ENCODE data around the gene CLN6.
A peak's percentile ranks its signal among the peaks of the same experiment; 100 is the strongest.
"Not testable (repeated sequence)": the region's sequence is repeated elsewhere in the genome, so short reads cannot be mapped to it uniquely, and the experiment has no call there.

CLN6 gene

GRCh38 chr15:68206711-68207151 lies 22.8 kb downstream of the CLN6 start:
- no peak for DNase-seq (ENCODE audit: low spot score)

- DNase-seq (ENCODE audit: low spot score): no peak
Observed at GRCh38 chr15:68205954-68206539, 23.5 kb downstream of the CLN6 start.

- no peak for DNase-seq (ENCODE audit: low spot score)
Observed at GRCh38 chr15:68205558-68205944, 24.0 kb downstream of the CLN6 start.

- DNase-seq (ENCODE audit: low spot score): peak; percentile 73
Observed at GRCh38 chr15:68204776-68205557, 24.6 kb downstream of the CLN6 start, which contains the start of gene CALML4. Gene CALML4 (minus strand): TSS chr15:68205332. CDS start chr15:68205247, 85 bp downstream.

- DNase-seq (ENCODE audit: low spot score): no peak
Observed at GRCh38 chr15:68204361-68204760, 25.2 kb downstream of the CLN6 start.

GRCh38 chr15:68203956-68204355 lies 25.6 kb downstream of the CLN6 start:
- DNase-seq (ENCODE audit: low spot score): no peak

GRCh38 chr15:68203486-68203885 lies 26.0 kb downstream of the CLN6 start:
- no peak for DNase-seq (ENCODE audit: low spot score)

GRCh38 chr15:68202994-68203393 lies 26.5 kb downstream of the CLN6 start:
- DNase-seq (ENCODE audit: low spot score): not testable (repeated sequence)

DNA sequence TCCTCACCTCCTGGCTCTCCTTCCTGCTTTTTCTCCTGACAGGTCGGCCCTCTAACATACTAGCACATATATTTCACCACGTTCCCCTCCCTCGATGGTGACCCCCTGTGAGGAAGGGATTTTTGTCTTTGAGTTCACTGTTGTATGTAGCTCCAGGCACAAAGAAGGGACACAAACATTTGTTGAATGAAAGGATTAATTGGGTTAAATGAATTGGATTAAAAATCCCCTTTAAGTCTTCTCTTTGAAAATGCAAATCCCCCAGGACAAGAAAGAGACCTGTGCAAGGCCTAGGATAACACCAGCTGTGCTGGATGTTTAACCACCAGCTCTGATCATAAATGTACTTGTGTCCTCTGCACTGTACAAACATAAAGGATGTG lies 27.7 kb downstream of the CLN6 start:
- no peak for DNase-seq (ENCODE audit: low spot score)

DNA sequence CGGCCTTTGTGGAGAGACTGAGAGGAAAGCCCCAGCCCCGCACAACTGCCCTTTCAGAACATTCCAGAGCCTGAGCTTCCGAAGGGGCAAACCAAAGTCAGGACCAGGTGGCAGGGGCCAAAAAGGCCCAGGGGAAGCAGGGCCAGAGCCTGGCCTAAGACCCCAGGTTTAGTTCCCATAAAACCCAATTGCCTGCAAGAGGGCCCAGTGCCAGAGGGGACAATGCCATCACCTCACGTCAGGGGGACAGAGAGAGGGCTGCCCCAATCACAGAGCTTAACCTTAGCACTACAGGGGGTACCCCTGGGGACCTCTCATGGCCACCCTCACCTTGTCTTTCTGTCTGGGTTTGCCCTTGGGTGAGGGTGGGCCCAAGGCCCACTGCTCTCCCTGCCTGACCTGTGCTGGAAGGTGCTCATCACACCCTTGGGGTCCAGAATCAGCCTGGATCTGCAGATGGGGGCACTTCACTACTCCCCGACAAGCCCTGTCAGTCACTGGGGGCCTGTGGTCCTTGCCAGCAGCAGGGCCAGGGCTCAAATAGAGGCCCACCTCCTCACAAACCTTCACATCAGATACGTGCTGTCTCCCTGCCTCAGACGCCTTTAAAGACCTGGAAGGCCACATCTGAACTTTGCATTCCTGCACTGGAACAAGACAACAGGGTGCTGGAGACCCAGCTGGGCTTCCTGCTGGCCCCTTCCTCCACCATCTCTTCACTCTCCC lies 28.2 kb downstream of the CLN6 start:
- DNase-seq (ENCODE audit: low spot score): no peak

- DNase-seq (ENCODE audit: low spot score): no peak
Observed at GRCh38 chr15:68200016-68200861, 29.3 kb downstream of the CLN6 start.

DNA sequence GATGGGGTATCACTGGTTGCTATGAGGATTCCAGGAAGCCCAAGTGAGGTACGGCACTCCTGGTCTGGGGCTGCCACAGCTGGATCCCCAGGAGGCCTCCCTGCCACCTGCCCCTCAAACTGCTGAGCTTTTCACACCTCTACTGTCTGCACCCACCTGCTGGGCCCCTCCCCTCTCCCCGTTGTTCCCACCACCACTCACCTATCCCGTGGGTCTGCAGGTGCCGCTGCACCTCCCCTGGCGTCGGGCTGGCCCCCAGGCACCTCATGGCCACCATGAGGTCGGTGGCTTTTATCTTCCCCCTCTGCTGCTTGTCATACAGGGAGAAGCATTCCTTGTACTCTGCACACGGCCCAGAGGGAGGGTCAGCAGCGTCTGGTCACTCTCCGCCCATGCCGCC lies 30.2 kb downstream of the CLN6 start:
- DNase-seq (ENCODE audit: low spot score): no peak

DNA sequence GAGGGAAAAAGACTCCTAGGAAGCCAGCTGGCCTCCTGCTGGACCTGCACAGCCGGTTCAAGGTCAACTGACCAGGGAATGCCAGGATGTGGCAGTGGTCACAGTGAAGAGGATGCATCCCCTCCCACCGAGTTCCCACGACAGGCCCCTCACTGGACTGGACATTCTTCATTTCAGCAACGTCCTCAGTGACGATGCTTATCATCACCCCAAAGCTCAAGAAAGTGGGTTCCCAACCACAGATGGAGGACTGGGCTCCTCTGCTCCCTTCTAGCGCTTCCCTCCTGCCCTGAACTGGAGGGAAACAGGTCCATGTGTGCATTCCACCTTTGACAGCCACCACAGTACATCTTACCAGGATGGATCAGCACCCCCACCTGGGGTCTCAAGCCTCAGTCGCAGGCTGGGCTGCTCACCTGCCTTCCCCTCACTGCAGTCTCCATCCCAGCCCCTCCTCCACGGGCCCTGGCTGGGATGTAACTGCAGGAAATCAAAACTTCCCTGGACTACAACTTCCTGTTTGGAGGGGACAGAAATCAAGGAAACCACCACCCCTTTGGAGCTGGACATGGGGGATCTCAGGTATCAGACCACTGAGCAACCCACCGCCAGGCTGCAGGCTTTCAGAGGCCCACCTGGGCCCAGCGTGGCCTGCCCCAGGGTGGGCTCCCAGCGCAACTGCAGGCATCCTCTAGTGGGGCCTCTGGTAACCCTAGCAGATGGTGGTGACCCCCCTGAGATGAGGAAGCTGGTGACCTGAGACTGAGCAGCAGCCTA lies 31.7 kb downstream of the CLN6 start:
- no peak for DNase-seq (ENCODE audit: low spot score)

DNA sequence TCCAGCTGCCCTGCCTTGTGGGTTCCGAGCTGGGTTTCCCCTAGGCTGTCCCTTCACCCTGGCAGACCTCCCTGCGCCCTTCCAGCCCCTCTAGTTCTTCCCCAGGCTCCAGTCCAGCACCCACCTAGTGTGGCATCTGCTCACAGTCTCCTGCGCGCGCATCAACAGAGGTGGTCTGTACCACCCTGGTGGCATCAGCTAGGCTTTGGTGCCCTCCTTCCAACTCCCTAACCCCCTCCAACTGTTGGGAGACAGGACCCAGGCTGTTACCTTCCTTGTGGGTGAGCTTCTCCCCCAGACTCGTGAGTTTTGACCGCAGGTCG lies 32.4 kb downstream of the CLN6 start:
- DNase-seq (ENCODE audit: low spot score): no peak

DNA sequence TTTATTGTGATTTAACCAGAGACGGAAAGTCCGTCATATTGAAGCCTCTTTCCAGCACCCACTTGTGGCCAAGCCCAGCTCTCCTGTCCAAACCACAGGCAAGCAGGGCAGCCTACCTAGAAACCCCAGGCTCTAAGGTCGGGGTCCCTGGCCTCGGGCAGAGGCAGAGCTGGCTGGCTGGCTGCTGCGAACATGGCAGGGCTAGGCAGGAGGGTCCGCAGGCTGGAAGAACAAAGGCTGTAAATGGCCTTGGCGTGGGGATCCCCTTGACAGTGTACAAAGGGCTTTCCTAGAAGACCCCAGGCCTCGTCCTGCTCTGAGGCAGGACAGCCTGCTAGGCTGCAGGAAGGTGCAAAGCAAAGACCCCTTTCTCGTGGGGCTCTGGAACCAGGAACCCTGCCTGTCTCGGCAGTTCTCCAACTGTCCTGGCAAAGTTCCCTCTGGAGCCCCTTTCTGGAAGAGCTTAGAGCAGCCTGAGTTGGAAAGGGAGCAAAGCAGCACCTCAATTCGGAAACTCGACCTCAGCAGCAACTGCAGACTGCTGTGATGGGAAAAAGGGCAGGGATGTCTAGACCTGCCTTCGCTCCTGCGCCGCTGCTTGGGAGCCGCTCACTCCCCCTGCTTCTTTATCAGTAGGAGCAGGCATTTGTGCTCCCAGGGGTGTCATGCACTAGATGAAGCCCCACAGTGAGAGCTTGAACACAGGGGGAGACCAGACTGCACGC lies 32.9 kb downstream of the CLN6 start:
- DNase-seq (ENCODE audit: low spot score): no peak

GRCh38 chr15:68195336-68196112 lies 34.0 kb downstream of the CLN6 start:
- no peak for DNase-seq (ENCODE audit: low spot score)

GRCh38 chr15:68192804-68193486 lies 36.6 kb downstream of the CLN6 start:
- no peak for DNase-seq (ENCODE audit: low spot score)

DNA sequence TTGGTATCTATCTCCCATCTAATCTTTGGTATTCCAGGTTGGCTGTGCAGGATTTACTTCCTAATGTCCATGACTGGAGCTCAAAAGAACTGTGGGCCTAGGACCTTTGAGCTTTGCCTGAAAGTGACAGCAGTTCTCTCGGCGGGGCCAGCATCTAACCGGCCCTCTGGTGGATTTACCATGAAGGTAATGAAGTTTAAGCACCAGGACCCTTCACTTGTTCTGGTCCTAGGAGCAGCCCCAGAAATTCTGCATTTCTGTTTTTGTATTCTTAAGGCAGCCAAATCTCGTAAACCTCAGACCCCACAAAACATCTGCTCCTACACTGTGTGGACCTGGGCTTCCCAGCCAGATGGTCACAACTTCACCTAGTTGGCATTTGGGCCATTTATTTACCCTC lies 37.4 kb downstream of the CLN6 start:
- DNase-seq (ENCODE audit: low spot score): no peak

GRCh38 chr15:68191555-68191954 lies 38.0 kb downstream of the CLN6 start:
- no peak for DNase-seq (ENCODE audit: low spot score)

Data from AG08395 (cell line).